GM13976 (cell line): Measurements from ENCODE around the gene SF3A2.

Source experiments
- DNase-seq: peaks from one replicate; pipeline ENCODE4 v3.0.0; 2012; ENCODE audit warnings: low spot score
- in situ Hi-C: fragments of 300-500 bp; cut with MboI; formaldehyde crosslinking; loops from one replicate; pipeline ENCODE4 v1.12.0; 2022; ENCODE audit warnings: low sequenced_read_pairs, mixed read lengths, inconsistent platforms; ENCODE audit not compliant: unreplicated experiment
- TF ChIP-seq, protein P1 (sequence below): IDR thresholded peaks from 2 replicates; pipeline ENCODE4 v1.5.1; 2012; ENCODE audit warnings: borderline replicate concordance, mild to moderate bottlenecking; ENCODE audit not compliant: insufficient read depth; ENCODE audit errors: extremely low read depth, missing control alignments, control extremely low read depth

The SF3A2 gene

DNA sequence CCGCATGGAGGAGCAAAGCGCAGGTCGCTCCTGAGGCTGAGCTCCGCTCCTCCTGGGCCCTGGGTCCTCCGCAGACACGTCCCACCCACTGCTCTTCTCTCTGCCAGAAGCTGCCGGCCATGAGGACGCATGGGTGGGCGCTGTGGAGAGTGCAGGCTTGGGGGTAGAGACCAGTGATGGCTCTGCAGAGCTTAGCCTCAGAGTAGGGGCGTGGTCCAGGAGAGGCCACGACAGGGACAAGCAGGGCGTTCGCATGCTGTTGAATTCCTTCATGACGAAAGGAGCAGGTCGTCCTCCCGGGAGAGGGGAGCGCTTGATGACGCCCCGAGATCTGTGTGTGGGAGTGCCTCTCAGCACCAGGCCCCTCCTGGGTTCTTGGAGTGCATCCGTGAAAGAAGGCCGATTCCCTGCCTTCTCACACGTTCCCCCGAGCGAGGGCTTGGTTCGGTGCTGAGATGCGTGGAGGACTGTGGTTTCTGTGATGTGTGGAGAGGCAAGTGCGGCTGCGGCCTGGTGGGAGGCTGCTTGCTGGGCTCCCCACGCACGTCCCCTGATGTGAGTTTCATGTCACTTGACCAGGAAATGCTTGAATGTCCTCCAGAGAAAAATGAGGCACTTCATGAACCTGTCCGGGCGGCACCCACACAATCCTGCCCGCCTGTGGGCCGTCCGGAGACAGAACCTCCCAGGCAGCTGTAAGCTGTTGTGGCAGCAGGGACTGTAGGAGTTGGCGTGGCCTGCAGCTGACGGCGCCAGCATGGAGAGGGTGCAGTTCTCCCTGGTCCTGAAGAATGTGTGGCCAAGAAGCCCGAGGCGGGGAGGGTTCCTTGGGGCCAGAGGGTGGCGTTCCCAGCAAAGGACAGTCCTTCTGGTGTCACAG lies 4.5 kb downstream of the SF3A2 start:
- DNase-seq: no peak
- in situ Hi-C loops: no loop called here
- TF ChIP-seq, protein P1, sequence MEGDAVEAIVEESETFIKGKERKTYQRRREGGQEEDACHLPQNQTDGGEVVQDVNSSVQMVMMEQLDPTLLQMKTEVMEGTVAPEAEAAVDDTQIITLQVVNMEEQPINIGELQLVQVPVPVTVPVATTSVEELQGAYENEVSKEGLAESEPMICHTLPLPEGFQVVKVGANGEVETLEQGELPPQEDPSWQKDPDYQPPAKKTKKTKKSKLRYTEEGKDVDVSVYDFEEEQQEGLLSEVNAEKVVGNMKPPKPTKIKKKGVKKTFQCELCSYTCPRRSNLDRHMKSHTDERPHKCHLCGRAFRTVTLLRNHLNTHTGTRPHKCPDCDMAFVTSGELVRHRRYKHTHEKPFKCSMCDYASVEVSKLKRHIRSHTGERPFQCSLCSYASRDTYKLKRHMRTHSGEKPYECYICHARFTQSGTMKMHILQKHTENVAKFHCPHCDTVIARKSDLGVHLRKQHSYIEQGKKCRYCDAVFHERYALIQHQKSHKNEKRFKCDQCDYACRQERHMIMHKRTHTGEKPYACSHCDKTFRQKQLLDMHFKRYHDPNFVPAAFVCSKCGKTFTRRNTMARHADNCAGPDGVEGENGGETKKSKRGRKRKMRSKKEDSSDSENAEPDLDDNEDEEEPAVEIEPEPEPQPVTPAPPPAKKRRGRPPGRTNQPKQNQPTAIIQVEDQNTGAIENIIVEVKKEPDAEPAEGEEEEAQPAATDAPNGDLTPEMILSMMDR: no peak

DNA sequence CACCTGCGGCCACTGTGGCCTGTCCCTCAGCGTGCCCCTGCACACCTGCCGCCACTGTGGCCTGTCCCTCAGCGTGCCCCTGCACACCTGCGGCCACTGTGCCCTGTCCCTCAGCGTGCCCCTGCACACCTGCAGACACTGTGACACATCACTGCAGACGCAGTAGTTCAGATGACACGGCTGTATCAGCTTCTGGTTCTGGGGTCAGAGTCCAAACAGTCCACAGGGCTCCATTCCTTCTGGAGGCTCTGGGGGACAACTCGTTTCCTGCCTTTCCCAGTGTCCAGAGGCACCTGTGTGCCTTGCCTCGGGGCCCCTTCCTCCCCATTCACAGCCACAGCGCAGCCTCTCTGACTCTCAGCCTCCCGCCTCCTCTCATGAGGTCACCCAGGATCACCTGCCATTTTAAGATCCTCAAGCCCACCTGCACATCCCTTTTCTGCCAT lies 5.5 kb downstream of the SF3A2 start:
- DNase-seq: no peak
- TF ChIP-seq, protein P1: no peak
- in situ Hi-C loops: no loop called here

DNA sequence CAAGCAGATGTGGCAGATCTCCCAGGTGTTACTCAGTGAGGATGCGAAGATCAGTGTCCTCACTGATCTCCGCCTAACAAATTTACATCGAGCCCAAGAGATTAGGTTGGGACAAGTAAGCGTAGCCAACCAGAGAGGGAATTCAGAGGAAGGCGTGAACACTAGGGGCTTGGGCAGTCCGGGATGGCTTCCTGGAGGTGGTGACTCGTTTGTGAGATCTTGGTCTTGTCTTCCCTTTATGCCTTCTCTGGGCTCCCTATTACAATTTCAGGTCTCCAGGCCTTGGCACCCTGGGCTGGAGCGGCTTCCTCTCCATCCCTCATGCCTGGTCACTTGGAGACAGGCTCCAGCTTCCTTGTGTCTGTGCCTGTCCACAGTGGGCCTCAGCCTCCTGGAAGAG lies 6.2 kb downstream of the SF3A2 start:
- in situ Hi-C loops: no loop called here
- no peak for DNase-seq
- TF ChIP-seq, protein P1: no peak

DNA sequence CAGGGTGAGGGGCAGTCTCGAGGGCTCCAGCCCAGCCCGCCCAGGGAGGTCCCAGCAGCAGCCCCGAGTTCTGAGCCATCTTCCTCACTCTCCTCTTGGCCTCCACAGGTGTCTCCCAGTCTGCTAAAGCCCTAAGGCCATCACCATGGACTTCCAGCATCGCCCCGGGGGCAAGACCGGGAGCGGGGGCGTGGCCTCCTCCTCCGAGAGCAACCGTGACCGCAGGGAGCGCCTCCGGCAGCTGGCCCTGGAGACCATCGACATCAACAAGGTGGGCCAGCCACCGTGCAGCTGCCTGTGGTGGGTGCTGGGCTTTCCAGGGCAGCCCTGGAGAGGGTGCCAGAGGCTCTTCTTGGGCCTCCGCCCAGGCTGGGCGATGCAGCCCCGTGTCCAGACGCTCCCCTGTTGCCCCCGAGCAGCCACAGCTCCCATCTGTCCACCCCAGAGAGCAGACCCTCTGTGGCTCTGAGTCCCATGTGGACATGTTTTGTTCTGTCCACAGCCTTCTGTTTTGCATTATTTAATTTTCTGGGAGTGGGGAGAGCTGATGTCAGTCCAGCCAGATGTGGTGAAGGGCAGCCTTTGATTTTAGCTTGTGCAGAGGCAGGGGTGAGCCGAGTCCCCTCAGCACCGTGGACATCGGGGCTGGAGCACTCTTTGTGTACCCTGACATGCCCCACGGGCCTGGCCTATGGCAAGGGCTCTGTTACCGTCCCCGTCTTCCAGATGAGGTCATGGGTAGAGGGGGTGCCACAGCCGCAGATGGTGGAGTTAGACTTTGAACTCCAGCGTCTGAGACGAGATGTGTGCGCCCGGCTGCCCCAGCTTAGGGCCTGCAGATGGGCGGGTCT lies 6.9 kb downstream of the SF3A2 start:
- no peak for DNase-seq
- in situ Hi-C loops: no loop called here
- TF ChIP-seq, protein P1: no peak

DNA sequence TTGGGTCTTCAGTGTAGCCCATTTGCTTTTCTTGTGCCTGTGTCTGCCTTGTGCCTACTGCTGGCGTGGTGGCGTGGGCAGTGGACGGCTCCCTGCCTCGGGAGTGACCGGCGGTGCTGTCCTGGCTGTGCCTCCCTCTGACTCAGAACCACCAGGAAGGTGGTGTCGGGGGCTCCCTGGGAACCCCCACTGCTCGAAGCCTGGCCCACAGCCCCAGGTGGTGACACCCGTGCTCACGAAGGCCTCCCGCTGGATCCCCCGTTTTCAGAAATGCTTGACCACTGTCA lies 7.4 kb downstream of the SF3A2 start:
- no peak for DNase-seq
- in situ Hi-C loops: no loop called here
- TF ChIP-seq, protein P1: no peak

DNA sequence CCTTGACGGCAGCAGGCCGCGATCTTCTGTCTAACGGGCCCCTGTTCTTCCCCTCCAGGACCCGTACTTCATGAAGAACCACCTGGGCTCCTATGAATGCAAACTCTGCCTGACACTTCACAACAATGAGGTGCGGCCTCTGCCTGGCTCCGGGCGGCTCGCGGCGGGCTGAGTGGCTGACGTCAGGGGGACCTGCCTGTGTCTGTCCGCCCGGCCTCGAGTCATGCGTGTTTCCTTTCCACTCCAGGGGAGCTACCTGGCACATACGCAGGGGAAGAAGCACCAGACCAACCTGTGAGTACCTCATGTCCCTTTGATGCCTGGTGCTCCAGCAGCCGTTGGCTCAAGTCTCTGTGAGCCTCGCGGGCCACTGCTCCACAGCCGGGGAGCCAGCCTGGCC lies 7.9 kb downstream of the SF3A2 start:
- no peak for DNase-seq
- in situ Hi-C loops: no loop called here
- TF ChIP-seq, protein P1: no peak
